ENCODE results near the gene CNOT4. TPM values are rescaled to one million over a fixed set of nuclear protein-coding genes. Genes with fewer than 3 reads are reported as not detected.
"Not testable (repeated sequence)": the region's sequence is repeated elsewhere in the genome, so short reads cannot be mapped to it uniquely, and the experiment has no call there.

Gene CNOT4
- polyA plus RNA-seq, 4 donors, result 28.8 to 41.4 (median 36.0) TPM

GRCh38 chr7:135459951-135460567, 49.8 kb downstream of the CNOT4 start:
- DNase-seq (ENCODE audit: low read depth in 4 of 4, low spot score in 3 of 4), result no peak

- DNase-seq (ENCODE audit: low read depth in 4 of 4, low spot score in 3 of 4), result no peak
Measured at GRCh38 chr7:135459076-135459475, 50.8 kb downstream of the CNOT4 start.

DNA sequence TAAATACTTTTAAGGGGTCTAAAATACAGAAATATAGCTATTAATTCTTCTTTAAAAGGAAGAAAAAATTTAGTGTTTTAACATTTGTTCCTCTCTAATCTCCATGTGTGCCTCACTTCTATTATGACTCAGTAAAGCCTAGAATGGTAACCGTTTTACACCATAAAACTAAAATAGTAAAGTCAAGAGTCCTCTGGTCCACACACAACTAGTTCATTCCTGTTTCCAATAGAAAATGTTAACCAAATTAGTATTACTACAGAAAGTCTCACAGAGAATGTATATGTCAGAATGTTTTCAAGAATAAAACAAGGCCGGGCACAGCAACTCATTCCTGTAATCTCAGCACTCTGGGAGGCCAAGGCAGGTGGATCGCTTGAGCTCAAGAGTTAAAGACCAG, 55.8 kb downstream of the CNOT4 start:
- no peak for DNase-seq (ENCODE audit: low read depth in 4 of 4, low spot score in 3 of 4)

GRCh38 chr7:135449436-135449835, 60.5 kb downstream of the CNOT4 start:
- DNase-seq (ENCODE audit: low read depth in 4 of 4, low spot score in 3 of 4), result no peak

DNA sequence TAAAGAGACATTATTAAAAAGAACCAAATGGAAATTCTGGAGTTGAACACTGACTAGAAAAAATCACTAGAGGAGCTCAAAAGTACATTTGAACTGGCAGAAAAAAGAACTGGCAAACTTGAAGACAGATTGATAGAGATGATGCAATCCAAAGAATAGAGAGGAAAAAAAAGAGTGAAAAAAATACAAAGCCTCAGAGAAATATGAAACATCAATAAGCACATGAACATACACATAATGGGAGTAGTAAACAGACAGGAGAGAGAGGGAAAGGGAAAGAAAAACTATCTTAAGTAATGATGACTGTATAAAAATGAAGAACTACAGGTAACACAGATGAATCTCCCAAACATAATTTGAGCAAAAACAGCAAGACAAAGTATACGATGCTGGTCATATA, 61.1 kb downstream of the CNOT4 start:
- no peak for DNase-seq (ENCODE audit: low read depth in 4 of 4, low spot score in 3 of 4)

GRCh38 chr7:135447748-135448147, 62.2 kb downstream of the CNOT4 start:
- no peak for DNase-seq (ENCODE audit: low read depth in 4 of 4, low spot score in 3 of 4)

- DNase-seq (ENCODE audit: low read depth in 4 of 4, low spot score in 3 of 4), result no peak
Measured at GRCh38 chr7:135445690-135446089, 64.2 kb downstream of the CNOT4 start.

- not testable (repeated sequence) for DNase-seq (ENCODE audit: low read depth in 4 of 4, low spot score in 3 of 4)
Measured at GRCh38 chr7:135445266-135445665, 64.6 kb downstream of the CNOT4 start.

DNA sequence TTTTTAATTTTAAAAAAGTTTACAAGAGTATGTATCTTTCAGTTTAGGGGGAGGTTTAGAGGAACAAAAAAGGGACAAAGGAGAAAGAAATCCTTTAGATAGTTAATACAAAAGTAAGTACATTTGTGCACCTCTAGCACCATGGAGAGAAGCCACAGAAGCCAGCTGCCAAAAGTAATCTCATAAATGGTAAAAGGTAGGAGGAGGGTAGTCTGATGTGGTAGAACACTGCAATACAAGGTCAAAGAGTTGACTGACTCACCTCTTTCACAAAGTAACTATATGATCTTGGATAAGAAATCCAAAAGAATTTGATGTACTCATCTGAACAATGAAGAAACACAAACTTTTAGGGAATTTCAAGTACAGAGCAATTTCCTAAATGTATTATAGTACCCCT, 68.1 kb downstream of the CNOT4 start:
- no peak for DNase-seq (ENCODE audit: low read depth in 4 of 4, low spot score in 3 of 4)

GRCh38 chr7:135434047-135434446, 75.9 kb downstream of the CNOT4 start:
- DNase-seq (ENCODE audit: low read depth in 4 of 4, low spot score in 3 of 4), result no peak

DNA sequence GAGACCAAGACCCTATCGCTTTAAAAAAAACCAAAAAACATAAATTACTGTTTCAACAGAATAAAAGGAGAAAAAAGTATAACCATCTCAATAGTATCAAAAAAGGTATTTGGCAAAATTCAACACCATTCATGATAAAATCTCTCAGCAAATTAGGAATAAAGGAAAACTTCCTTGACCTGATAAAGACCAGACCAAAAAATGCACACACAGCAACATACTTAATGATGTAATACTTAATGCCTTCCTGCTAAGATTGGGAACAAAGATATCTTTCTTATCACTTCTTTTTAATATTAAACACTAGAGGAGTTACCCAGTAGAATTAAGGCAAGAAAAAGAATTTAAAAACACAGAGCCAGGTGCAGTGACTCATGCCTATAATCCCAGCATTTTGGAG, 79.3 kb downstream of the CNOT4 start:
- no peak for DNase-seq (ENCODE audit: low read depth in 4 of 4, low spot score in 3 of 4)

DNA sequence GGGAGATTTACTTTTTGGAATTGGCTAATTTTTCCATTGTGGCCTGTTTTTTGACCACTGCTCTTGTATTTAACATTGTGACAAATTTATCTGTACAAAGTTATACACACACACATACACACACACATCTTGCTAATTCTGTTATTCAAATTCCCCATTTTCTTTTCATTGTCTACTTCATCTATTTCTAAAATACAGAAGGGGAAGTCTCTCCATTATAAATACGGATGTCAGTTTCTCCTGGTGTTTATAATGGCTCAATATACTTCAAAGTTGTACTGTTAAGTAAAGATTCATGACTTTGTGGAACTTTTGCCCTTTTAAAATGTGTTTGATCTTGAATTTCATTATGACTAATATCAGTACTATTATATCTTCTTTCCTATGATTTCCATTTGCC, 81.0 kb downstream of the CNOT4 start:
- DNase-seq (ENCODE audit: low read depth in 4 of 4, low spot score in 3 of 4), result no peak

DNA sequence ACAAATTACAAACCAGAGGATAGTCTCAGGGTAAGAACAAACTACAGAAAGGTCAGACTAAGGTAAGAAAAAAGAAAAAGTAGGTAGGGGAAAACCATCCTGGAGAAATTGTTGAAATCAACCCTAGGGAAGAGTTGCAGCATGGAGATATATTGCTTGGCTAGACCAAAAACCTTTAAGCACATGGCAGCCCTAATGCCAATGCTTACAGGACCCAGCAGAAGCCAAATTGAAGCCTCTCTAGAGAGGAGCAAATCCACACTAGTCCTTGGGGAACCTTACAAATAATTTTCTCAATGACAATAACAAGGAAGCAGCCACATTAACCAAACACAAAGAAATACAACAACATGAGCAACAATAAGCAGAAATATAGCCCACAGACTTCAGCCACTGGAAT, 81.9 kb downstream of the CNOT4 start:
- no peak for DNase-seq (ENCODE audit: low read depth in 4 of 4, low spot score in 3 of 4)

- DNase-seq (ENCODE audit: low read depth in 4 of 4, low spot score in 3 of 4), result no peak
Measured at GRCh38 chr7:135427166-135427565, 82.7 kb downstream of the CNOT4 start.

GRCh38 chr7:135425036-135425435, 84.9 kb downstream of the CNOT4 start:
- DNase-seq (ENCODE audit: low read depth in 4 of 4, low spot score in 3 of 4), result no peak

- DNase-seq (ENCODE audit: low read depth in 4 of 4, low spot score in 3 of 4), result no peak
Measured at GRCh38 chr7:135420786-135421185, 89.1 kb downstream of the CNOT4 start.

- DNase-seq (ENCODE audit: low read depth in 4 of 4, low spot score in 3 of 4), result no peak
Measured at GRCh38 chr7:135416431-135416830, 93.5 kb downstream of the CNOT4 start.

DNA sequence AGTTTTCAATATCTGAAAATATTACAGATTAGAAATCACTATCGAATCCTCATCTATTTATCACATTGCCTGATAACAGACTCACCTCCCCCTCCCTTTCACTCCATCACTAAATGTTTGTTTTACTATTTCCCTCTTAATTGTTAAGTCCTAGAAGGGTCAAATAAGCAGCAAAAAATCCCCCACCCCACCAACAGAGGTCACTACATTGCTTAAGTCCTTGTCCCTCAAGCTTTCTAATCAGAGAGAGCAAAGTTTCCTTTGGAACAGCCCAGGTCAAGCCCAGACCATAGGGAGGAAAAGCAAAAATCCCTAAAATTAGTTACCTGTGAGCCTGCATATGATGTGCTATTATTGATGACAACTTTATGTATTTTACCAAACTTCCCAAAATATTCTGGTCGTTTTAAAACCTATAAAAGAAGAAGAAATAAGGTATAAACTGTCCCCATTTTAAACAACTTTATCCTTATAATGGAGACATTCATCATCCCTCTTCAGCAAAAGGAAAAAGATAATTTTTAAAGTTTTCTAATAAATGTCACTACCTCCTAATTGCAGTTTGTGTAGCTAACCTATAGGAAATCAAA, 95.0 kb downstream of the CNOT4 start:
- DNase-seq (ENCODE audit: low read depth in 4 of 4, low spot score in 3 of 4), result no peak

GRCh38 chr7:135414208-135414607, 95.7 kb downstream of the CNOT4 start:
- DNase-seq (ENCODE audit: low read depth in 4 of 4, low spot score in 3 of 4), result no peak

GRCh38 chr7:135411098-135411497, 98.8 kb downstream of the CNOT4 start:
- DNase-seq (ENCODE audit: low read depth in 4 of 4, low spot score in 3 of 4), result no peak

DNA sequence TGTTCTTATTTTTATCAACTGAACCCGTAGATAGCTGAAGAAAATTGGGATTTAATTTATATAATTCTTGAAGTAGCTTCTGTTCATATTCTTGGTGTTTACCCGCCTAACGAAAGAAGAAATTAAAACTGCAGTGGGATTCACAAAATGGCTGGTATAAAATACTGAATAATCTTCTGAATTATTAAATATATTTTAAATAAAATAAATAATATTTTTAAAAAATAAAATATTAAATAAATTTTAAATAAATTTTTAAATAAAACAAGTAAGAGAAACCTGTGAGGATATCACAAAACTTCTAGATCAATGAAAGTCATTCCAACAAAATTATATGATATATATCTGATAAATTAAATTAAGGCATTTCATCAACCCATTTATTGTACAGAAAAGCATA, 99.4 kb downstream of the CNOT4 start:
- DNase-seq (ENCODE audit: low read depth in 4 of 4, low spot score in 3 of 4), result no peak

DNA sequence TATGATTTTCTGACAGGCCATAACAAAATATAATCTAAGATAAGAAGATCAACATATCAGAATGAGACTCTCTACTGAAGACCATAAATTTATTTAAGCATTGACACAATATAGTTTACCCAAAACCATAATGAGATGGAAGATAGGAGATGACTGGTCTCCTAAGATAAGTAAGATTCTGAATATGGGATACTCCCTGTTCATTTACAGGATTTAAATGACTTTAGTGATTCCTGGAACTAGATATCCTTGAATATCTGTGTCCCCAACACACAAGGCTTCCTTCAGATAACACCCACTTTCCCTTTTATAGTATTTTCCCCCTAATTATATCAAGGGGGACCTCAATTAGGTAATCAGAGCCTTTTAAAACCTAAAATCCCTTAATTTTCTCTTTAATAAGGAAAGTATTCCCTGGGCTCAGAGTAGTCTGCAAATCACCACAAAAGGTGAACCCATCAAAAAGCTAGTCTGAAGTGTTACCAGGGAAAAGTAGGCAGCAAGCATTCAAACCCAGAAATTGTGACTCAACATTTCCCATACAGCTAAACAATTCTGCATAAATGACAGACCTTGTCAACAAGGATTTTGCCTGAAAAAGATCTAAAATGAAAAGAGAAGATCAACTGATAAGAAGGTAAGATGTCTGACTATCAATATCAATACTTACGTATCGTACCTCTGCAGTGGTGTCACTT, 99.9 kb downstream of the CNOT4 start:
- no peak for DNase-seq (ENCODE audit: low read depth in 4 of 4, low spot score in 3 of 4)

Data from right renal pelvis (tissue), 4 donors.